ENCODE results near the gene ZXDC.

The ZXDC gene

DNA sequence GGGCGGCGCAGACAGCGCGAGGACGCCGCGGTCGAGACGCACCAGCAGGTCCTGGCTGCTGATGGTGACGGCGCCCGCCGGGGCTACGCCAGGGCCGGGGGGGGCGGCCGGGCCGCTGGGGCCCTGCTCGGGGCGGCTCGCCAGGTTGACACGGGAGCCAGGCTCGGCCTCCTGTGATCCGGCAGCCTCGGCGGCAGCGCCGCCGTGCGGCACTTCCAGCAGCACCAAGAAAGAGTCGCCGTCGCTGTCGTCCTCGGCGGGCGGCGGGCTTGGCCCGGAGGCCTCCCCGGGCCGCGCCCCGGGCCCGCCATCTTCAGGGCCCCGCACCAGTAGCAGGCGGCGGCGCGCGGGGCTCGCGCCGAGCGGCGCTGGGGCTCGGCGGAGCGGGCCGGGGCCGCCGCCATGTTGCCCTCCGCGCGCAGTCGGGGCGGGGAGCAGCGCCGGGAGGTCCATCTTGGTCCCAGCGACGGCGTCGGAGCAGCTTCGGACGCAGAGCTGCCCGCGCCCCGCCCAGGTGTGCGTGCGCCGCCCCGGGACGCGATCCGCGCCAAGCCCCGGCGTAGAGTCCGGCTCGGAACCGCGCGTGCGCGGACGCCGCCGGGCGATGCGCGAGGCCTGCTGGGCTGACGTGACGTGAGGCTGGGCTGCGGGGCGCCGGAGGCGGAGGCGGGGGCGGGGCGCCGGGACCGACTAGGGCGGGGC, at the start of gene ZXDC:
ZXDC (minus strand) TSS at position 479 of the 702 bp plus-strand sequence; CDS start at position 453, 26 bp downstream.
- peak; percentile 92 for DNase-seq
- in situ Hi-C loops (cut with HindIII; ENCODE audit: low pct_ligation_motif_present, low pct_unique_long_range_greater_than_20kb, low sequenced_read_pairs) = no loop called here

DNA sequence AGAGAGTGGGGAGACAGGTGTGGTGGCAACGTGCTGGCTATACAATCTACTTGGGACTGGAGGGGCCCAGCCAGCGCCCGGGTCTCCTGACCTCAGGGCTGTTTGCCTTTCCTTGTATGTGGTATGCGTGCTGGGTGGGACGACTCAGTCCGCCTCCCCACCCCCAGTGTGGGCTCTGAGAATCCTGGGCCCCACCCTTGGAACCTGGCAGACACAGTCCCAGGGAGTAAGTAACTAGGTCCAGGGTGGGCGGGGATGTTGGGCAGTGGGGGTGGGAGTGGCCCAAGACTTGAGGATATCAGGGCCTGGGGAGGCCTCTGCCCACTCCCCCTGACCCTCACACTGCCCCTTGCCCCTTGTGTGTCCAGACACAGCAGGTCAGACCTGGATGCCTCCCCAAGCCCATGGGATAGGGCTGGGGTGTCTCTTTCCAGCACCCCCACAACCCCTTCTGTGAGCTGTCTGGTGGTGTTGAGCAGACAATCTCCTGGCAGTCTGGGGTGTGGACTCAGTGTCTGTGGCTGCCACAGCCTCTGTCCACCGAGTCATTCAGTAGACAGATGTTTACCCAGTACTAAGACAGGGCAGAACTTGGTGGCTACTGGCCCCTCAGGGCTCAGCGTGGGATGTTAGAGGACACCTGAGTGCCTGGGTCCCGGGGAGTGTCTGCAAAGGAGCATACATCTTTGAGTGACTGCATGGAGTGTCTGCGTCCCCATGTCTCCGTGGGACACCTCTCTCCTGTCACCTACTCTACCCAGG, 49.6 kb upstream of the ZXDC start:
- DNase-seq = no peak
- in situ Hi-C loops (cut with HindIII; ENCODE audit: low pct_ligation_motif_present, low pct_unique_long_range_greater_than_20kb, low sequenced_read_pairs) = no loop called here

GRCh38 chr3:126524429-126524988, 48.8 kb upstream of the ZXDC start:
- DNase-seq = peak; percentile 62
- in situ Hi-C loops (cut with HindIII; ENCODE audit: low pct_ligation_motif_present, low pct_unique_long_range_greater_than_20kb, low sequenced_read_pairs) = no loop called here

- in situ Hi-C loops (cut with HindIII; ENCODE audit: low pct_ligation_motif_present, low pct_unique_long_range_greater_than_20kb, low sequenced_read_pairs) = no loop called here
- peak; percentile 67 for DNase-seq
Observed at GRCh38 chr3:126523745-126524428, 48.2 kb upstream of the ZXDC start, which contains the start of gene CHST13. CHST13 (plus strand) TSS chr3:126524155; CDS start chr3:126524333, 178 bp downstream.

DNA sequence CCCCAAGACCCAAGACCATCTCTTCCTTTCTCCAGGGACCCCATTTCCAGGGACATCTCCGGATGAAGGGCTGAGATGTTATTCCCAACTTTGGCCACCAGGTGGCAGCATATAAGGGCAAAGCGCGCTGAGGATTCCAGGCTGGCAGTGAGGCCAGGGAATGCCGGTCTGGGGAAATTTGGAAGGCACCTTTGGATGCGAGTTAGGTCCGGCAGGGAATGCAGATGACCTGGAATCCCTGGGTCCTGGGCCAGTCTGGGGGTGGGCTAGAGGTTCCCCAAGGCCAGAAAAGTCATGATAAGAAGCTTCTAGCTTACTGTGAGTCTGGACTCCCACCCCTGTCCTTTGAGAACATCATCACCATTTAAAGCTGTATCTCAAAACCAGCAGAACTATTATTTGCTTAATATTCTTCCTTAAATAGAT, 46.7 kb upstream of the ZXDC start:
- DNase-seq = peak; percentile 54
- in situ Hi-C loops (cut with HindIII; ENCODE audit: low pct_ligation_motif_present, low pct_unique_long_range_greater_than_20kb, low sequenced_read_pairs) = no loop called here

- in situ Hi-C loops (cut with HindIII; ENCODE audit: low pct_ligation_motif_present, low pct_unique_long_range_greater_than_20kb, low sequenced_read_pairs) = no loop called here
- DNase-seq = no peak
Observed at GRCh38 chr3:126521122-126521891, 45.6 kb upstream of the ZXDC start.

DNA sequence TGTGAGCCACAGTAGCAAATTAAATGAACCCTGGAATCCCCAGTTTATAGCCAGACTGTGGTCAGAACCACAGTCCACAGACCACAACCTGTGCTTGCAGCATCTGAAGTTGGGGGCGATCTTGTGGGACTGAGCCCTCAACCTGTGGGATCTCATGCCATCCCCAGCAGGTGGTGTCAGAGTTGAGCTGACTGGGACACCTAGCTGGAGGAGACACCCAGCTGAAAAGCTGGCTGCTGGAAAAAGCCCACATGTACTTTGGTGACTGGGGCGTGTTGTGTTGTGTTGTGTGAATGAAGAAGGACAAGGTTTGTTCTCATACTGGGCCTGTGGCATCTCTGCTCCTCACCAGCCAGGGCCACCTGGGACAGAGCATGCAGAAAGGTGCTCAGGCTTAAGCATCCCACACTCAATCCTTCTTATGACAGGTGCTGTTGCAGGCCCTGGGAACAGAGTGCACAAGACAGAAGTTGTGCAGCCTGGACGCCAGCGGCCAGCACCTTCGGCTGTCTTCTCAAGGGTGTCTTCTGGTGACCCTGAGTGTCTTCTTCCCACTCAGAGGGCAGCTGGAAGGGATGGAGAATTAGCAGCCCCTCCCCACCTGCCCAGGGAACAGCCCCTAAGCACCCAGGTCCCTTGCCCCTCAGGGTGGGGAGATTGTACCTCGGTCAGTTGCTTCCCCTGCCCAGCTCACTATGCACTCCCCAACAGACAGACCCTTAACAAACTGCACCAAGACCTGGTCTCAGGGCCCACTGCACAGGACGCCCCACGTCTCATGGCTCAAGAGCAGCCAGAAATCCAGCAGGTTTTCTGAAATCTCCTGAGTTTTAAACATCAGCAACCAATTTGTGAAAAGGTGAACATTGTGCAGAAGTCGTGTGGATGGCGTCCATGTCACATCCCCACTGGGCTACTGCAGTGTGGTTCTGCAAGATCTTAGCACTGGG, 44.1 kb upstream of the ZXDC start:
- in situ Hi-C loops (cut with HindIII; ENCODE audit: low pct_ligation_motif_present, low pct_unique_long_range_greater_than_20kb, low sequenced_read_pairs) = no loop called here

DNA sequence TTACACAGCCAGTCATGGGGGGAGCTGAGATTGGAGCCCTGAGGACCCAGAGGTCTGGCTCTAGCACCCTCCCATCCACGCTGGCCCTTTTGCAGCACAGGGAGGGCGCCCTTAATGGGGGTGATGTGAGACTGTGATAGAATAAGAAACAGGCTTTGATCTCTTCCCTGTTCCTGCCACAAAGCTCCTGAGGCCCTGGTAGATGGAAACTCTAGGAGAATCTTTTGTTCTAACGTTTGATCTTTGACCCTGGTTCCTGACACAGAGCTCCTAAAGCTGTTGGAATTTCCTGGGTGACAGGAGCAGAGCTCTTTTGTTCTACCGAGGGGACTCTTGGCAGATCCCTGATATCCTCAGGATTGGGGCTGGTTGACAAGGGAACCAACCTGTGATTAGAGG, 43.1 kb upstream of the ZXDC start:
- in situ Hi-C loops (cut with HindIII; ENCODE audit: low pct_ligation_motif_present, low pct_unique_long_range_greater_than_20kb, low sequenced_read_pairs) = no loop called here
- no peak for DNase-seq

More for the DNA sequence above, 44.1 kb upstream of the ZXDC start:
- DNase-seq = no peak

GRCh38 chr3:126517986-126518778, 42.5 kb upstream of the ZXDC start:
- no peak for DNase-seq

DNA sequence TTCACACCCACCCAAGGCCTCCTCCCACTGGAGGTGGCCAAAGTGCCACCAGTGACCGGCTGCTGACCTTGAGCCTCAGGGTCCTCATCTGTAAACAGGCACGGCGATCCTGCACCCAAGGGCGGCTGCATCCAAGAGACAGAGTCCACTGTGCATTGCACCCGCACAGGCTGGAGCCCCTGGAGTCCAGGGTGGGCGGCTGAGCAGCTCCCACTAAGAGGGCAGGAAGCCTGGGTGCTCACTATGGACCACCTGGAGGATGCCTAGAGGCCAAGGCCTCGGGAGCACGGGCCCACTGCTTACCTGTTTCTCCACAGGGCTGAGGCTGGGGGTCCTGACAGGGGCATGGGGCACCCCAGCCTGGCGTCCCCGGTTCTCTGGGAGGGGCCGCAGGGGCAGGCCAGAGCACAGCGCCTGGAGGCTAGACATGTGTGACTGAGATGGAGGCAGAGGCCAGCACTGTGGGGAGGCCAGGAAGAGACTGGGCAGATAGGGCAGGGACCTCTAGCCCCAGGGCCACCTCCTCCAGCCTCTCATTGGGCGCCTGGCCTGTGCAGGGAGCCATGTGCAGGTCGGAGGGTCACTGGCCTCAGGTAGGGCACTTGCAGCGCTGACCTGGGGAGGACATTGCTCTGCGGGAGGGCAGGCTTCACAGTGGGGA, 41.7 kb upstream of the ZXDC start, which contains the start of gene UROC1:
UROC1 (minus strand) TSS at position 483 of the 661 bp plus-strand sequence; CDS start at position 429, 54 bp downstream.
- in situ Hi-C loops (cut with HindIII; ENCODE audit: low pct_ligation_motif_present, low pct_unique_long_range_greater_than_20kb, low sequenced_read_pairs) = no loop called here
- no peak for DNase-seq

More at GRCh38 chr3:126517986-126518778, 42.5 kb upstream of the ZXDC start:
- in situ Hi-C loops (cut with HindIII; ENCODE audit: low pct_ligation_motif_present, low pct_unique_long_range_greater_than_20kb, low sequenced_read_pairs) = no loop called here

DNA sequence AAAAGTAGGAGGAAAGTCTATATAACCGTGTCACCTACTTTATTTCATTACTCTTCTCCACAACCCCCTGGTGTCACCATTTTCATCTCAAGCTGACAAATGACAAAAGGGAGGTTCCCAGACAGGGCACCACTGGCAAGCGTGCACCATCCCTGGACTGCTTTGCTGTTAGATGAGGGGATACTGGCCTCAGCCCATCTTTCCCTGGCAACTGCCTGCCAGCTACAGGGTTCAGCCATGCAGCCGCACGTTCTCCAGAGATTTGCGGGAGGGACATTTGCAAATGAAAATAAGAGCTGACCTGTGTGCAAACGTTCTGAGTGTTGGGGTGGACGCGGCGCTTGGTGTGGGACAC, 41.2 kb upstream of the ZXDC start:
- in situ Hi-C loops (cut with HindIII; ENCODE audit: low pct_ligation_motif_present, low pct_unique_long_range_greater_than_20kb, low sequenced_read_pairs) = no loop called here

DNA sequence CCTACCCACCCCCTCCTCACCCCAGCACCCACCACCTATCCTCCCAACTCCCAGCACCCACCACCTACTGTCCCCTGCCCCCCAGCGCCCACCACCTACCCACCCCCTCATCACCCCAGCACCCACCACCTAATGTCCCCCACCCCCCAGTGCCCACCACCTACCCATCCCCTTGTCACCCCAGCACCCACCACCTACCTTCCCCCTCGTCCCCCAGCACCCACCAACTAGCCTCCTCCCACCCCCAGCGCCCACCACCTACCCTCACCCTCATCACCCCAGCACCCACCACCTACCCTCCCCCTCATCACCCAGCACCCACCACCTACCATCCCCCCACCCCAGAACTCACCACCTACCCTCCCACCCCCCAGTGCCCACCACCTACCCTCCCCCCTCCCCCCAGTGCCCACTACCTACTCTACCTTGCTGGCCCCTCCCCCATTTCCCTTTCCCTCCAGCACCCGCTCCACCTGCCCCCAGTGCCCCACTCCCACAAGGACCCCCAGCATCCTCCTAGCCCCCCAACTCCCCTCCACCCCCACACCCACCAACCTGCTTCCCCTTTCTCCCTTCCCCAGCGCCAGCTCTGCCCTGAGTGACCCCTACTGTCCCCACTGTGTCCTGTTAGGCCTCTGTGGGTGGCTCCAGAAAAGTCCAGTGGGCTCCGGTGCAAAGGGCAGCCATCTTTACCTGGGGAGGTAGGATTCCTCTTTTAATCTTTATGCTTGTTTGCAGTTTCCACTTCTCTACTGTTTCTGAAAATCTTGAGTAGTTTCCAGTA, 40.7 kb upstream of the ZXDC start:
- in situ Hi-C loops (cut with HindIII; ENCODE audit: low pct_ligation_motif_present, low pct_unique_long_range_greater_than_20kb, low sequenced_read_pairs) = no loop called here
- no peak for DNase-seq

More for the DNA sequence above, 41.2 kb upstream of the ZXDC start:
- no peak for DNase-seq

- no peak for DNase-seq
- in situ Hi-C loops (cut with HindIII; ENCODE audit: low pct_ligation_motif_present, low pct_unique_long_range_greater_than_20kb, low sequenced_read_pairs) = no loop called here
Observed at GRCh38 chr3:126515066-126515706, 39.5 kb upstream of the ZXDC start.

GRCh38 chr3:126514161-126514560, 38.5 kb upstream of the ZXDC start:
- no peak for DNase-seq
- in situ Hi-C loops (cut with HindIII; ENCODE audit: low pct_ligation_motif_present, low pct_unique_long_range_greater_than_20kb, low sequenced_read_pairs) = no loop called here

All from ACHN (cell line).